ENCODE data around the gene TRAF5.

The TRAF5 gene

DNA sequence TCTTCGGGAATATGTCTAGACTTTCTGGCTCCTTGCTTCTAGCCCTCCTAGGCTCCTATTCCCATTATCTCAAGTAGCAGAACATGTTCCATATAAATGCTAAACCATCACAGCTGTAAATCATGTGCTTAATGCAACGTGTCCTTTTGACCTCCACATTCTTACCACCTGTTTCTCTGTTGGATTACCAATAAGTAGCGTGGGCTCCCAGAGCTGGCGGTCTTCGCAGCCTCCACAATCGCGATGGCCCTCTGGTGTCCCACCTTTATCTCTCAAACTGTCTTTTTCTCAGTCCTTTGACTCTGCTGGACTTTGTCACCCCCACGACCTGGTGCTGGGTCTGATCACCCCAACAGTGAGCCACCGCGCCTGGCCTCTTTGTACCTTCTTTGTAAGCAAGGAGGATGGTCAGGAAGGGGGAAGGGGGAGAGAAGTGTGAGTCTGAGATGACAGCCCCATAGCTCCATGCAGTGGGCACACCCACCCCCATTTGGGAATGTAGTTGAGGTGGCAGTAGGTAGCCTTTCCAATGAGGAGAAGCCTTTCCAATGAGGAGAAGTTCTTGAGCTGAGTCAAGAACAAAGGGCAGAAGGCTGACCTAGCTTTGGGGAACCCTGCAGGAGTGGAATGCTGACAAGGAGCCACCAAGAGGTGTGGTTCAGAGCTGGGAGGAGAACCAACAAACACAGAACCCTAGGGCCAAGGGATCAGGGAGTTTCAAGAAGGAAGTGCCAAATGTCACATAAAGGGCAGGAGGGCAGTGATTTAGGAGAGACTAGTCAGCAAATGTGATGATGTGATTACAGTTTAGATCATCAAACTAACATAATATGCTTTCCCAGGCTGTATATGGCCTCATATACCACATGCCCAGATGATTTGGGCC lies 14.2 kb downstream of the TRAF5 start:
- no peak for TF ChIP-seq POLR2AphosphoS5 (IDR thresholded peaks at IDR 0.05; ENCODE audit: low read depth, low read length)
- TF ChIP-seq, protein P1, sequence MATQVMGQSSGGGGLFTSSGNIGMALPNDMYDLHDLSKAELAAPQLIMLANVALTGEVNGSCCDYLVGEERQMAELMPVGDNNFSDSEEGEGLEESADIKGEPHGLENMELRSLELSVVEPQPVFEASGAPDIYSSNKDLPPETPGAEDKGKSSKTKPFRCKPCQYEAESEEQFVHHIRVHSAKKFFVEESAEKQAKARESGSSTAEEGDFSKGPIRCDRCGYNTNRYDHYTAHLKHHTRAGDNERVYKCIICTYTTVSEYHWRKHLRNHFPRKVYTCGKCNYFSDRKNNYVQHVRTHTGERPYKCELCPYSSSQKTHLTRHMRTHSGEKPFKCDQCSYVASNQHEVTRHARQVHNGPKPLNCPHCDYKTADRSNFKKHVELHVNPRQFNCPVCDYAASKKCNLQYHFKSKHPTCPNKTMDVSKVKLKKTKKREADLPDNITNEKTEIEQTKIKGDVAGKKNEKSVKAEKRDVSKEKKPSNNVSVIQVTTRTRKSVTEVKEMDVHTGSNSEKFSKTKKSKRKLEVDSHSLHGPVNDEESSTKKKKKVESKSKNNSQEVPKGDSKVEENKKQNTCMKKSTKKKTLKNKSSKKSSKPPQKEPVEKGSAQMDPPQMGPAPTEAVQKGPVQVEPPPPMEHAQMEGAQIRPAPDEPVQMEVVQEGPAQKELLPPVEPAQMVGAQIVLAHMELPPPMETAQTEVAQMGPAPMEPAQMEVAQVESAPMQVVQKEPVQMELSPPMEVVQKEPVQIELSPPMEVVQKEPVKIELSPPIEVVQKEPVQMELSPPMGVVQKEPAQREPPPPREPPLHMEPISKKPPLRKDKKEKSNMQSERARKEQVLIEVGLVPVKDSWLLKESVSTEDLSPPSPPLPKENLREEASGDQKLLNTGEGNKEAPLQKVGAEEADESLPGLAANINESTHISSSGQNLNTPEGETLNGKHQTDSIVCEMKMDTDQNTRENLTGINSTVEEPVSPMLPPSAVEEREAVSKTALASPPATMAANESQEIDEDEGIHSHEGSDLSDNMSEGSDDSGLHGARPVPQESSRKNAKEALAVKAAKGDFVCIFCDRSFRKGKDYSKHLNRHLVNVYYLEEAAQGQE (IDR thresholded peaks at IDR 0.05; ENCODE audit: insufficient read depth in 1 of 2, low read depth in 2 of 2, low read length in 2 of 2) = no peak
- TF ChIP-seq SIN3A (IDR thresholded peaks at IDR 0.05; ENCODE audit: borderline replicate concordance, insufficient read depth, low read length) = no peak
- TF ChIP-seq TAF1 (IDR thresholded peaks at IDR 0.05; ENCODE audit: borderline replicate concordance, insufficient read depth, low read length) = no peak
- TF ChIP-seq FOXP2 (optimal IDR thresholded peaks at IDR 0.05; ENCODE audit: borderline replicate concordance, extremely low read depth, extremely low read length, insufficient read depth) = no peak

DNA sequence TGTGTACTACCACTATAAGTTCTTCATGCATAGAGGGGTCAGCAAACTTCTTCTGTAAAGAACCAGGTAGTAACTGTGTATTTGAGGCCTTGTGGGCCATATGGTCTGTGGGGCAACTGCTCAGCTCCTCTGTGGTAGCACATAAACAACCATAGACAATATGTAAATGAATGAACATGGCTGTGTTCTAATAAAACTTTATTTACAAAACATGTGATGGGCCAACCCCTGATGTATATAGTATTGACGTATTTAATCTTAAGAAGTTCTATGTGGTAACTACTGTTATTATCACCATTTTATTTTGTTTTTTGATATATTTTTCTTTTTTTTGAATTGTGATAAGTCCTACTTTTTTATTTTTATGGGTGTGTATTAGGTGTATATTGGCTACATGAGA lies 15.4 kb downstream of the TRAF5 start:
- TF ChIP-seq SIN3A (IDR thresholded peaks at IDR 0.05; ENCODE audit: borderline replicate concordance, insufficient read depth, low read length) = no peak
- no peak for TF ChIP-seq POLR2AphosphoS5 (IDR thresholded peaks at IDR 0.05; ENCODE audit: low read depth, low read length)
- TF ChIP-seq FOXP2 (optimal IDR thresholded peaks at IDR 0.05; ENCODE audit: borderline replicate concordance, extremely low read depth, extremely low read length, insufficient read depth) = no peak
- TF ChIP-seq TAF1 (IDR thresholded peaks at IDR 0.05; ENCODE audit: borderline replicate concordance, insufficient read depth, low read length) = no peak
- TF ChIP-seq, protein P1 (IDR thresholded peaks at IDR 0.05; ENCODE audit: insufficient read depth in 1 of 2, low read depth in 2 of 2, low read length in 2 of 2) = no peak

DNA sequence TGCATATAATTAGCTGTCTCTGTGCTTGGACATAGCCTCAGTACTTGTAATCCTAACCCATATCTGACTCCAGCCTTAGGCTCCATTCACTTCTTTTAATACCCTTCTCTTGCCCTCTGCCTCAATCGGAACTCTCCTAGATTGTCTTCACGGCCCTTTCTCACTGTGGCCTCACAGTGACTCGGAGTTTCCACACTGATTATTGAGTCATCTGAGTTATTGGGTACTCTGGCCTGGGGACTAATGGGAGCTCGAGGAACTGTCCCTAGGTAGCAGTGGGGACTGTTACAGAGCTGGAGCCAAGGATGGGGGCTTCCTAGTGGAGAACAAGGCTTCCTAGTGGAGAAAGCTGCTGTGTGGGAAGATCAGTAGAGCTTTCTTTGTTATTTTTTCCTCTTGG lies 17.0 kb downstream of the TRAF5 start:
- TF ChIP-seq, protein P1 (IDR thresholded peaks at IDR 0.05; ENCODE audit: insufficient read depth in 1 of 2, low read depth in 2 of 2, low read length in 2 of 2) = no peak

DNA sequence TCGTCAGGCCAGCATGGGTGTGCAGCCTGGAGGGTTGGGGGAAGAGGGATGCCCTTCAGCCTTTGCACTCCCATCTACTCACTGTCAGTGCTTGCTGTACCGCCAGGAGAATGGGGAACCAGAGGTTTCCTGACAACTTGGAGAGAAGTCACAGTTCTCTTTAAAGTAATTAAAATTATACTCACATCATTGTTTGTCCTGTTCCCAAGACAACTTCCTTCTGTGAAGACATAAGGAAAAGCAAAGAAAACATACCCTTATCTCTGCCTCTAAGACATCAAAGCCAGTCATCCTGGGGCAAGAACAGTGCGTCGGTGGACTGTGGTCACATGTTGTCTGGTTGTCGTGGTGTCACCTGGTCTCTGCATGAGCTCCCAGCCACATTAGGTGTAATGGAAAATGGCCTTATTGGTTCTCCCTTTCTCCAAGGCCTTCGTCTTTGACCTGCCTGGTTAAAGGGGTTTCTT lies 17.6 kb downstream of the TRAF5 start:
- TF ChIP-seq, protein P1 (IDR thresholded peaks at IDR 0.05; ENCODE audit: insufficient read depth in 1 of 2, low read depth in 2 of 2, low read length in 2 of 2) = no peak
- no peak for TF ChIP-seq TAF1 (IDR thresholded peaks at IDR 0.05; ENCODE audit: borderline replicate concordance, insufficient read depth, low read length)
- TF ChIP-seq POLR2AphosphoS5 (IDR thresholded peaks at IDR 0.05; ENCODE audit: low read depth, low read length) = no peak
- TF ChIP-seq SIN3A (IDR thresholded peaks at IDR 0.05; ENCODE audit: borderline replicate concordance, insufficient read depth, low read length) = no peak
- TF ChIP-seq FOXP2 (optimal IDR thresholded peaks at IDR 0.05; ENCODE audit: borderline replicate concordance, extremely low read depth, extremely low read length, insufficient read depth) = no peak
